ENCODE results near the gene ENHO.

- TF ChIP-seq CTCF (IDR thresholded peaks at IDR 0.05) = no peak
- TF ChIP-seq POLR2A (IDR thresholded peaks at IDR 0.05) = no peak
Observed at GRCh38 chr9:34558364-34558763, 35.6 kb upstream of the ENHO start.

Data from upper lobe of left lung (tissue), 4 donors.